GM12878 (cell line): Measurements from ENCODE around the gene SELENOW.

ENCODE experiments used
- KLF5 ChIP-seq: fragments of 450-650 bp; IDR thresholded peaks from 2 replicates; pipeline ENCODE4 v1.6.1; 2014; ENCODE audit warnings: mild to moderate bottlenecking; ENCODE audit not compliant: partially characterized antibody
- NR2C2 ChIP-seq: IDR thresholded peaks from 2 replicates; pipeline ENCODE4 v1.6.1; 2011; ENCODE audit warnings: borderline replicate concordance, low read depth; ENCODE audit not compliant: control insufficient read depth, insufficient read length
- RAD21 ChIP-seq: IDR thresholded peaks from 2 replicates; pipeline ENCODE4 v1.6.1; 2011; ENCODE audit warnings: mild to moderate bottlenecking, low read depth, low read length, moderate library complexity; ENCODE audit not compliant: insufficient read depth
- TF ChIP-seq, protein P1 (sequence below): IDR thresholded peaks from 2 replicates; pipeline ENCODE4 v1.6.1; 2012; ENCODE audit warnings: low read depth, low read length, improper control_type of control experiment
- TF ChIP-seq, protein P2 (sequence below): IDR thresholded peaks from 2 replicates; pipeline ENCODE4 v1.6.1; 2012; ENCODE audit warnings: mild to moderate bottlenecking, low read depth, low read length
- TF ChIP-seq, protein P3 (sequence below): fragments of 150-350 bp; IDR thresholded peaks from 2 replicates; pipeline ENCODE4 v1.6.1; 2016; ENCODE audit warnings: low read depth, low read length
- TF ChIP-seq, protein P4 (sequence below), 3 experiments: IDR thresholded peaks in 2 of 3; conservative IDR thresholded peaks in 1 of 3; 2 replicates each; pipeline ENCODE4 v1.5.1; 2011; ENCODE audit warnings: low read depth in 3 of 3, low read length in 3 of 3, mild to moderate bottlenecking in 3 of 3, control low read depth in 2 of 3, moderate library complexity in 2 of 3, inconsistent platforms in 1 of 3, mixed read lengths in 1 of 3; ENCODE audit not compliant: control insufficient read depth in 2 of 3, insufficient read depth in 1 of 3; ENCODE audit errors: extremely low read depth in 1 of 3

DNA sequence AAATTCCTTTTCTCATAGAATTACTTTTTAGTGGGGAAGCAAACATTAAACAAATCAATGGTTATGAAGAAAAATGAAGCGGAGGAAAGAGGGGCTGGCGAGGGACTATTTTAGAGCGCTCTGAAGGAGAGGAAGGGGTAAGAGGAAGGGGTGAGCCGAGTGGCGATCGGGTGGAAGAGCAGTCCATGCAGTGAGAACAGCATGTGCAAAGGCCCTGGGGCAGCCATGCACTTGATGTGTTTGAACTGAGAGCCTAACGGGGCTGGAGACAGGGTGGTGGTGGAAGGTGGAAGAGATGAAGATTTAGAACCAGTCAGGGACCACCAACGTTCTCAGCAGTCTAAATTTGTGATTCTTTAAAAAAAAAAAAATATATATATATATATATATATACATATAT is 47.6 kb upstream of the SELENOW start:
- TF ChIP-seq RAD21 (no peak), KLF5 (no peak), NR2C2 (no peak)
- TF ChIP-seq, protein P1, sequence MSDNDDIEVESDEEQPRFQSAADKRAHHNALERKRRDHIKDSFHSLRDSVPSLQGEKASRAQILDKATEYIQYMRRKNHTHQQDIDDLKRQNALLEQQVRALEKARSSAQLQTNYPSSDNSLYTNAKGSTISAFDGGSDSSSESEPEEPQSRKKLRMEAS = no peak
- TF ChIP-seq, protein P2, sequence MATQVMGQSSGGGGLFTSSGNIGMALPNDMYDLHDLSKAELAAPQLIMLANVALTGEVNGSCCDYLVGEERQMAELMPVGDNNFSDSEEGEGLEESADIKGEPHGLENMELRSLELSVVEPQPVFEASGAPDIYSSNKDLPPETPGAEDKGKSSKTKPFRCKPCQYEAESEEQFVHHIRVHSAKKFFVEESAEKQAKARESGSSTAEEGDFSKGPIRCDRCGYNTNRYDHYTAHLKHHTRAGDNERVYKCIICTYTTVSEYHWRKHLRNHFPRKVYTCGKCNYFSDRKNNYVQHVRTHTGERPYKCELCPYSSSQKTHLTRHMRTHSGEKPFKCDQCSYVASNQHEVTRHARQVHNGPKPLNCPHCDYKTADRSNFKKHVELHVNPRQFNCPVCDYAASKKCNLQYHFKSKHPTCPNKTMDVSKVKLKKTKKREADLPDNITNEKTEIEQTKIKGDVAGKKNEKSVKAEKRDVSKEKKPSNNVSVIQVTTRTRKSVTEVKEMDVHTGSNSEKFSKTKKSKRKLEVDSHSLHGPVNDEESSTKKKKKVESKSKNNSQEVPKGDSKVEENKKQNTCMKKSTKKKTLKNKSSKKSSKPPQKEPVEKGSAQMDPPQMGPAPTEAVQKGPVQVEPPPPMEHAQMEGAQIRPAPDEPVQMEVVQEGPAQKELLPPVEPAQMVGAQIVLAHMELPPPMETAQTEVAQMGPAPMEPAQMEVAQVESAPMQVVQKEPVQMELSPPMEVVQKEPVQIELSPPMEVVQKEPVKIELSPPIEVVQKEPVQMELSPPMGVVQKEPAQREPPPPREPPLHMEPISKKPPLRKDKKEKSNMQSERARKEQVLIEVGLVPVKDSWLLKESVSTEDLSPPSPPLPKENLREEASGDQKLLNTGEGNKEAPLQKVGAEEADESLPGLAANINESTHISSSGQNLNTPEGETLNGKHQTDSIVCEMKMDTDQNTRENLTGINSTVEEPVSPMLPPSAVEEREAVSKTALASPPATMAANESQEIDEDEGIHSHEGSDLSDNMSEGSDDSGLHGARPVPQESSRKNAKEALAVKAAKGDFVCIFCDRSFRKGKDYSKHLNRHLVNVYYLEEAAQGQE = no peak
- TF ChIP-seq, protein P3, sequence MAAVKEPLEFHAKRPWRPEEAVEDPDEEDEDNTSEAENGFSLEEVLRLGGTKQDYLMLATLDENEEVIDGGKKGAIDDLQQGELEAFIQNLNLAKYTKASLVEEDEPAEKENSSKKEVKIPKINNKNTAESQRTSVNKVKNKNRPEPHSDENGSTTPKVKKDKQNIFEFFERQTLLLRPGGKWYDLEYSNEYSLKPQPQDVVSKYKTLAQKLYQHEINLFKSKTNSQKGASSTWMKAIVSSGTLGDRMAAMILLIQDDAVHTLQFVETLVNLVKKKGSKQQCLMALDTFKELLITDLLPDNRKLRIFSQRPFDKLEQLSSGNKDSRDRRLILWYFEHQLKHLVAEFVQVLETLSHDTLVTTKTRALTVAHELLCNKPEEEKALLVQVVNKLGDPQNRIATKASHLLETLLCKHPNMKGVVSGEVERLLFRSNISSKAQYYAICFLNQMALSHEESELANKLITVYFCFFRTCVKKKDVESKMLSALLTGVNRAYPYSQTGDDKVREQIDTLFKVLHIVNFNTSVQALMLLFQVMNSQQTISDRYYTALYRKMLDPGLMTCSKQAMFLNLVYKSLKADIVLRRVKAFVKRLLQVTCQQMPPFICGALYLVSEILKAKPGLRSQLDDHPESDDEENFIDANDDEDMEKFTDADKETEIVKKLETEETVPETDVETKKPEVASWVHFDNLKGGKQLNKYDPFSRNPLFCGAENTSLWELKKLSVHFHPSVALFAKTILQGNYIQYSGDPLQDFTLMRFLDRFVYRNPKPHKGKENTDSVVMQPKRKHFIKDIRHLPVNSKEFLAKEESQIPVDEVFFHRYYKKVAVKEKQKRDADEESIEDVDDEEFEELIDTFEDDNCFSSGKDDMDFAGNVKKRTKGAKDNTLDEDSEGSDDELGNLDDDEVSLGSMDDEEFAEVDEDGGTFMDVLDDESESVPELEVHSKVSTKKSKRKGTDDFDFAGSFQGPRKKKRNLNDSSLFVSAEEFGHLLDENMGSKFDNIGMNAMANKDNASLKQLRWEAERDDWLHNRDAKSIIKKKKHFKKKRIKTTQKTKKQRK = no peak
- TF ChIP-seq, protein P4, sequence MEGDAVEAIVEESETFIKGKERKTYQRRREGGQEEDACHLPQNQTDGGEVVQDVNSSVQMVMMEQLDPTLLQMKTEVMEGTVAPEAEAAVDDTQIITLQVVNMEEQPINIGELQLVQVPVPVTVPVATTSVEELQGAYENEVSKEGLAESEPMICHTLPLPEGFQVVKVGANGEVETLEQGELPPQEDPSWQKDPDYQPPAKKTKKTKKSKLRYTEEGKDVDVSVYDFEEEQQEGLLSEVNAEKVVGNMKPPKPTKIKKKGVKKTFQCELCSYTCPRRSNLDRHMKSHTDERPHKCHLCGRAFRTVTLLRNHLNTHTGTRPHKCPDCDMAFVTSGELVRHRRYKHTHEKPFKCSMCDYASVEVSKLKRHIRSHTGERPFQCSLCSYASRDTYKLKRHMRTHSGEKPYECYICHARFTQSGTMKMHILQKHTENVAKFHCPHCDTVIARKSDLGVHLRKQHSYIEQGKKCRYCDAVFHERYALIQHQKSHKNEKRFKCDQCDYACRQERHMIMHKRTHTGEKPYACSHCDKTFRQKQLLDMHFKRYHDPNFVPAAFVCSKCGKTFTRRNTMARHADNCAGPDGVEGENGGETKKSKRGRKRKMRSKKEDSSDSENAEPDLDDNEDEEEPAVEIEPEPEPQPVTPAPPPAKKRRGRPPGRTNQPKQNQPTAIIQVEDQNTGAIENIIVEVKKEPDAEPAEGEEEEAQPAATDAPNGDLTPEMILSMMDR (IDR thresholded peaks at IDR 0.05 in 2 of 3, conservative IDR thresholded peaks at IDR 0.05 in 1 of 3; ENCODE audit: control insufficient read depth in 2 of 3, extremely low read depth in 1 of 3, insufficient read depth in 1 of 3, low read depth in 3 of 3, low read length in 3 of 3) = no peak
